ENCODE data around the gene GOLT1A.

DNA sequence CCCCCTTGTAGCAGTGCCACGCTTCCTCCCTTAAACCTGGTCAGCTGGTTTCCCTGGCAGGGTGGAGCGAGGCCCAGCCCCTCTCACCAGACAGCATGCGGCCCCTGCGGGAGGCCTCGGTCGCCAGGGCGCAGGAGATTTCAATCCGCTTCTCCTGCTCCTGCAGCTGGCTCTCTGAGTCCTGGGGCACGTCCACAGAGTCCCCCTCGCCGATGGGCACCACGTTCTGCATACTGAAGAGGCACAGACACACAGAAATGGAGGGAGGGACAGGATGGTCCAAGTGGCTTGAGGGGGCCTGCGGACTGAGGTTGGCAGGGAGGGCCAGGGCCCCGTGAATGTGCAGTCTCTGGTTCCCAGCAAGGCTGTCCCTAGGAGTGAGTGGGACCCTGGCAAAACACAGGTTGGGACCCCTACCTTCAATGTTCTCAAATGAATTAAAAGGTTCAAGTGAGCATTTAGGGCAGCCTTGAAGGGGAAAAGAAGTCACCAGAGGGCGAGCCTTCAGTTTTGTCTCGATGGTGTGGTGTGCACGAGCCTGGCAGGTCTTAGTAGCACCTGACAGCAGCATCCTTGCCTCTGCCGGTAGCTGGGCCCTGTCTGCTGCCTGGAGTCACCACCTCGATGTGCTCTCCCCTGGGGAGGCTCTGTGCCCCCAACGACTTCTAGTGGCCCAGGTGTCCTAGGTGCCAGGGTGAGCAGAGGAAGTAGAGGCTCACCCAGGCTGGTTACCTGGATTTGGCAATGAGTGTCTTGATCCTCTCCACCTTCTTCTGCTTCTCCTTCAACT, 14.4 kb upstream of the GOLT1A start:
- TF ChIP-seq, protein P1, sequence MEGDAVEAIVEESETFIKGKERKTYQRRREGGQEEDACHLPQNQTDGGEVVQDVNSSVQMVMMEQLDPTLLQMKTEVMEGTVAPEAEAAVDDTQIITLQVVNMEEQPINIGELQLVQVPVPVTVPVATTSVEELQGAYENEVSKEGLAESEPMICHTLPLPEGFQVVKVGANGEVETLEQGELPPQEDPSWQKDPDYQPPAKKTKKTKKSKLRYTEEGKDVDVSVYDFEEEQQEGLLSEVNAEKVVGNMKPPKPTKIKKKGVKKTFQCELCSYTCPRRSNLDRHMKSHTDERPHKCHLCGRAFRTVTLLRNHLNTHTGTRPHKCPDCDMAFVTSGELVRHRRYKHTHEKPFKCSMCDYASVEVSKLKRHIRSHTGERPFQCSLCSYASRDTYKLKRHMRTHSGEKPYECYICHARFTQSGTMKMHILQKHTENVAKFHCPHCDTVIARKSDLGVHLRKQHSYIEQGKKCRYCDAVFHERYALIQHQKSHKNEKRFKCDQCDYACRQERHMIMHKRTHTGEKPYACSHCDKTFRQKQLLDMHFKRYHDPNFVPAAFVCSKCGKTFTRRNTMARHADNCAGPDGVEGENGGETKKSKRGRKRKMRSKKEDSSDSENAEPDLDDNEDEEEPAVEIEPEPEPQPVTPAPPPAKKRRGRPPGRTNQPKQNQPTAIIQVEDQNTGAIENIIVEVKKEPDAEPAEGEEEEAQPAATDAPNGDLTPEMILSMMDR (IDR thresholded peaks at IDR 0.05), result no peak
- no peak for TF ChIP-seq POLR2A (IDR thresholded peaks at IDR 0.05)

Measured in esophagus squamous epithelium (tissue), 4 donors.